ENCODE results near the gene ZNG1F.
"Not testable (repeated sequence)": the region's sequence is repeated elsewhere in the genome, so short reads cannot be mapped to it uniquely, and the experiment has no call there.

DNA sequence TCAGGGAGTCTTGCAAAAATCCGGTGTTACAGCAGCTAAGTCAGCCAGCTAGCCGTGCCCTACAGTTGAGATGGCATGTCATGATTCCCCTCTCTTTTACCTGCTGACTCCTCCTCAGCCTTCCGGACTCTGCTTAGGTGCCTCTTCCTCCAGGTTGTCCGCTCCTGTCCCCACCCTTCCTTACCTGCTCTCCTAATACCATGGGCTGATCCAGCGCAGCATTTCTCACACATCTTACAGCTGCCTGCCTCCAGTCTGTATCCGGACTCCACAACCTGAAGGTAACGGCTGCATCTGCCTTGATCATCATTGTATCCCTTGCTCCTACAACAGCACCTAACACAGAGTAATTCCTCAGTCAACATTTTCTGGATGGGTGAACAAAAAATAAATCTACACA lies 69.8 kb downstream of the ZNG1F start:
- TF ChIP-seq EZH2 (IDR thresholded peaks at IDR 0.05; ENCODE audit: borderline replicate concordance, low read length), result not testable (repeated sequence)
- TF ChIP-seq, protein P1, sequence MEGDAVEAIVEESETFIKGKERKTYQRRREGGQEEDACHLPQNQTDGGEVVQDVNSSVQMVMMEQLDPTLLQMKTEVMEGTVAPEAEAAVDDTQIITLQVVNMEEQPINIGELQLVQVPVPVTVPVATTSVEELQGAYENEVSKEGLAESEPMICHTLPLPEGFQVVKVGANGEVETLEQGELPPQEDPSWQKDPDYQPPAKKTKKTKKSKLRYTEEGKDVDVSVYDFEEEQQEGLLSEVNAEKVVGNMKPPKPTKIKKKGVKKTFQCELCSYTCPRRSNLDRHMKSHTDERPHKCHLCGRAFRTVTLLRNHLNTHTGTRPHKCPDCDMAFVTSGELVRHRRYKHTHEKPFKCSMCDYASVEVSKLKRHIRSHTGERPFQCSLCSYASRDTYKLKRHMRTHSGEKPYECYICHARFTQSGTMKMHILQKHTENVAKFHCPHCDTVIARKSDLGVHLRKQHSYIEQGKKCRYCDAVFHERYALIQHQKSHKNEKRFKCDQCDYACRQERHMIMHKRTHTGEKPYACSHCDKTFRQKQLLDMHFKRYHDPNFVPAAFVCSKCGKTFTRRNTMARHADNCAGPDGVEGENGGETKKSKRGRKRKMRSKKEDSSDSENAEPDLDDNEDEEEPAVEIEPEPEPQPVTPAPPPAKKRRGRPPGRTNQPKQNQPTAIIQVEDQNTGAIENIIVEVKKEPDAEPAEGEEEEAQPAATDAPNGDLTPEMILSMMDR (IDR thresholded peaks at IDR 0.05; ENCODE audit: low read length), result not testable (repeated sequence)
